ENCODE results near the gene RNF181. TPM values are rescaled to one million over a fixed set of nuclear protein-coding genes. Genes with fewer than 3 reads are reported as not detected.
"Not testable (repeated sequence)": the region's sequence is repeated elsewhere in the genome, so short reads cannot be mapped to it uniquely, and the experiment has no call there.

RNF181 gene
- total and polyA plus RNA-seq, 2 experiments from 2014 or later: 178 to 308 TPM

GRCh38 chr2:85615413-85615728 is 19.8 kb downstream of the RNF181 start:
- Histone ChIP-seq H3K4me2 (ENCODE audit: unreplicated experiment) (peak overlapping the region; percentile 79), H3K9ac (peak overlapping the region; percentile 96), H4K20me1 (ENCODE audit: insufficient read depth) (no peaks in the 10 kb centered on the region), H2AFZ (peak overlapping the region; percentile 92), H3K9me3 (ENCODE audit: low read depth) (no peaks in the 10 kb centered on the region), H3K79me2 (ENCODE audit: insufficient read depth) (peaks cover 61% of the 10 kb centered on the region), H3K4me3 (peak overlapping the region; percentile 80), H3K4me1 (ENCODE audit: insufficient read depth) (peaks cover 22% of the 10 kb centered on the region), H3F3A (ENCODE audit: insufficient read depth) (0 out of 2 replicates have a peak, but pooled peaks cover 13% of the 10 kb centered on the region), H3K9me2 (ENCODE audit: insufficient read depth) (no peaks in the 10 kb centered on the region), H3K27ac (peak overlapping the region; percentile 85), H3K36me3 (ENCODE audit: low read depth) (peaks cover 10% of the 10 kb centered on the region; the same call in 1 of the 2 replicates), H3K27me3 (replicated peaks; ENCODE audit: insufficient read depth) (no peaks in the 10 kb centered on the region)
- no peak for DNase-seq
- in situ Hi-C loops (cut with MboI): no loop called here
- 76 to 79% methylated on average over 17 of the region's 17 CpGs for WGBS, 2 experiments (ENCODE audit: low coverage in 1 of 2, low lambda C conversion rate in 2 of 2, missing lambda C conversion rate in 2 of 2)
- TF ChIP-seq EZH2 (IDR thresholded peaks at IDR 0.05; ENCODE audit: insufficient read depth, poor library complexity, severe bottlenecking) (no peak), EZH2phosphoT487 (IDR thresholded peaks at IDR 0.05; ENCODE audit: insufficient read depth, low read depth) (no peak)

- 86 to 89% methylated on average over 5 of the region's 5 CpGs for WGBS, 2 experiments (ENCODE audit: low coverage in 1 of 2, low lambda C conversion rate in 2 of 2, missing lambda C conversion rate in 2 of 2)
- Histone ChIP-seq H3K4me3 (peak overlapping the region; percentile 80), H3K36me3 (ENCODE audit: low read depth) (peaks cover 28% of the 10 kb centered on the region), H3K9ac (peak overlapping the region; percentile 96), H3K79me2 (ENCODE audit: insufficient read depth) (peaks cover 72% of the 10 kb centered on the region), H3F3A (ENCODE audit: insufficient read depth) (peaks cover 10% of the 10 kb centered on the region; the same call in 1 of the 2 replicates), H3K4me2 (ENCODE audit: unreplicated experiment) (peak overlapping the region; percentile 91), H3K4me1 (ENCODE audit: insufficient read depth) (peaks cover 18% of the 10 kb centered on the region)
- DNase-seq; H4K20me1 ChIP-seq (ENCODE audit: insufficient read depth); H3K9me2 ChIP-seq (ENCODE audit: insufficient read depth); H3K27me3 ChIP-seq (replicated peaks; ENCODE audit: insufficient read depth); H2AFZ ChIP-seq; H3K9me3 ChIP-seq (ENCODE audit: low read depth); in situ Hi-C loops (cut with MboI); H3K27ac ChIP-seq: not testable (repeated sequence)
Measured at GRCh38 chr2:85617723-85618122, 22.2 kb downstream of the RNF181 start.

GRCh38 chr2:85619617-85620016 is 24.1 kb downstream of the RNF181 start:
- peak; percentile 33 for DNase-seq
- Histone ChIP-seq H3K27ac (no peak overlapping the region), H3K36me3 (ENCODE audit: low read depth) (peaks cover 44% of the 10 kb centered on the region)

GRCh38 chr2:85621338-85621737 is 25.8 kb downstream of the RNF181 start:
- Histone ChIP-seq H3K79me2 (ENCODE audit: insufficient read depth) (peaks cover 72% of the 10 kb centered on the region), H3K36me3 (ENCODE audit: low read depth) (peaks cover 60% of the 10 kb centered on the region)
- in situ Hi-C loops (cut with MboI): no loop called here

More at GRCh38 chr2:85619617-85620016, 24.1 kb downstream of the RNF181 start:
- no peak overlapping the region for H3K4me2 ChIP-seq (ENCODE audit: unreplicated experiment)
- in situ Hi-C loops (cut with MboI): no loop called here
- no peak overlapping the region for H3K4me3 ChIP-seq
- H3K79me2 ChIP-seq (ENCODE audit: insufficient read depth): peaks cover 75% of the 10 kb centered on the region
- peaks cover 3% of the 10 kb centered on the region; the same call in 1 of the 2 replicates for H3F3A ChIP-seq (ENCODE audit: insufficient read depth)
- 85 to 90% methylated on average over 6 of the region's 6 CpGs for WGBS, 2 experiments (ENCODE audit: low coverage in 1 of 2, low lambda C conversion rate in 2 of 2, missing lambda C conversion rate in 2 of 2)
- TF ChIP-seq EZH2phosphoT487 (IDR thresholded peaks at IDR 0.05; ENCODE audit: insufficient read depth, low read depth) (no peak), EZH2 (IDR thresholded peaks at IDR 0.05; ENCODE audit: insufficient read depth, poor library complexity, severe bottlenecking) (no peak)
- H3K9ac ChIP-seq: peak overlapping the region; percentile 15; the same call in 1 of the 2 replicates
- H3K4me1 ChIP-seq (ENCODE audit: insufficient read depth): peaks cover 18% of the 10 kb centered on the region
- no peaks in the 10 kb centered on the region for H3K9me3 ChIP-seq (ENCODE audit: low read depth)
- H3K9me2 ChIP-seq (ENCODE audit: insufficient read depth): no peaks in the 10 kb centered on the region
- H2AFZ ChIP-seq: no peak overlapping the region
- H3K27me3 ChIP-seq (replicated peaks; ENCODE audit: insufficient read depth): no peaks in the 10 kb centered on the region
- no peaks in the 10 kb centered on the region for H4K20me1 ChIP-seq (ENCODE audit: insufficient read depth)

GRCh38 chr2:85623991-85624390 is 28.4 kb downstream of the RNF181 start:
- Histone ChIP-seq H2AFZ (no peak overlapping the region), H3K4me3 (no peak overlapping the region), H3K36me3 (ENCODE audit: low read depth) (peaks cover 85% of the 10 kb centered on the region), H3K4me1 (ENCODE audit: insufficient read depth) (0 out of 2 replicates have a peak, but pooled peaks cover 7% of the 10 kb centered on the region), H3K9ac (no peak overlapping the region), H3K79me2 (ENCODE audit: insufficient read depth) (peaks cover 45% of the 10 kb centered on the region), H3K27me3 (replicated peaks; ENCODE audit: insufficient read depth) (no peaks in the 10 kb centered on the region), H3K9me3 (ENCODE audit: low read depth) (no peaks in the 10 kb centered on the region), H4K20me1 (ENCODE audit: insufficient read depth) (no peaks in the 10 kb centered on the region), H3K4me2 (ENCODE audit: unreplicated experiment) (no peak overlapping the region), H3K9me2 (ENCODE audit: insufficient read depth) (no peaks in the 10 kb centered on the region), H3F3A (ENCODE audit: insufficient read depth) (peaks cover 3% of the 10 kb centered on the region; the same call in 1 of the 2 replicates), H3K27ac (no peak overlapping the region)
- no peak for DNase-seq
- in situ Hi-C loops (cut with MboI): no loop called here
- 89 to 92% methylated on average over 5 of the region's 5 CpGs for WGBS, 2 experiments (ENCODE audit: low coverage in 1 of 2, low lambda C conversion rate in 2 of 2, missing lambda C conversion rate in 2 of 2)
- TF ChIP-seq EZH2phosphoT487 (IDR thresholded peaks at IDR 0.05; ENCODE audit: insufficient read depth, low read depth): no peak

More at GRCh38 chr2:85621338-85621737, 25.8 kb downstream of the RNF181 start:
- Histone ChIP-seq H3K9me3 (ENCODE audit: low read depth) (no peaks in the 10 kb centered on the region), H3K27ac (no peak overlapping the region), H4K20me1 (ENCODE audit: insufficient read depth) (no peaks in the 10 kb centered on the region), H3K4me1 (ENCODE audit: insufficient read depth) (peaks cover 18% of the 10 kb centered on the region), H3K4me3 (no peak overlapping the region), H3K9ac (no peak overlapping the region), H3K9me2 (ENCODE audit: insufficient read depth) (no peaks in the 10 kb centered on the region), H3K4me2 (ENCODE audit: unreplicated experiment) (no peak overlapping the region), H2AFZ (no peak overlapping the region), H3F3A (ENCODE audit: insufficient read depth) (peaks cover 3% of the 10 kb centered on the region; the same call in 1 of the 2 replicates), H3K27me3 (replicated peaks; ENCODE audit: insufficient read depth) (no peaks in the 10 kb centered on the region)
- no peak for DNase-seq
- WGBS, 2 experiments (ENCODE audit: low coverage in 1 of 2, low lambda C conversion rate in 2 of 2, missing lambda C conversion rate in 2 of 2): 91 to 97% methylated on average over 1 of the region's 1 CpG
- TF ChIP-seq EZH2 (IDR thresholded peaks at IDR 0.05; ENCODE audit: insufficient read depth, poor library complexity, severe bottlenecking) (no peak), EZH2phosphoT487 (IDR thresholded peaks at IDR 0.05; ENCODE audit: insufficient read depth, low read depth) (no peak)

Data from GM23248 (cell line).